Measurements from ENCODE around the gene PTPRR. TPM values are rescaled to one million over a fixed set of nuclear protein-coding genes. Genes with fewer than 3 reads are reported as not detected.

PTPRR gene
- polyA plus RNA-seq, 1 donor = 0.60 TPM

DNA sequence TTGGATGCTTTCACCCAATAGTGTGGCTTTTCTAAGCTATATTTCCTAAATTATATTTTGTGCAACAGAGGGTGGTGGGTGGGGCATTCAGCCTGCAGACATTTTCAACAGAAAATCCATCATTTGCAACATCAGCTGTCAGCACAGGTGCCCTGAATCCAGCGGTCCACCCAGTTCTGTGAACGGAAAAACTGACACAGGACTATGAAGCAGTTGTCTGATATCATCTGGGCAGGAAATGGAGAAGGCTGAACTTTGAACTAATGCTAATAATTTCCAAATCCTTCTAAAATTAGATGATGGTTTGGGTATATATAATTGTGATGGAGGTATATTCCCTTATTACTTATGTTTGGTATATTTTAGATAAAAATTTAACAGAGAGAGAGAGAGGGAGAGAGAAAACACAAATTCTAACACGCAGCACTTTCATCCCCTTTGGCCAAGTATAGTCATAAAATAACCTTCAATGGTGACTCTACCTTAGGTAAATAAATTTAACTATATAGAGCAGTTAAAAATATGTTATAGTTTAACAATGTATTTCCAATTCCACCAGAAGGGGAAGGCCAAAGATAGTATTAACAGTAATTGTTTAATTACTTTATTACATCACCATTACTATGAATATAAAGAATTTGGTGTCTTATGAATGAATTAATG lies 225.0 kb downstream of the PTPRR start:
- no peak for DNase-seq

DNA sequence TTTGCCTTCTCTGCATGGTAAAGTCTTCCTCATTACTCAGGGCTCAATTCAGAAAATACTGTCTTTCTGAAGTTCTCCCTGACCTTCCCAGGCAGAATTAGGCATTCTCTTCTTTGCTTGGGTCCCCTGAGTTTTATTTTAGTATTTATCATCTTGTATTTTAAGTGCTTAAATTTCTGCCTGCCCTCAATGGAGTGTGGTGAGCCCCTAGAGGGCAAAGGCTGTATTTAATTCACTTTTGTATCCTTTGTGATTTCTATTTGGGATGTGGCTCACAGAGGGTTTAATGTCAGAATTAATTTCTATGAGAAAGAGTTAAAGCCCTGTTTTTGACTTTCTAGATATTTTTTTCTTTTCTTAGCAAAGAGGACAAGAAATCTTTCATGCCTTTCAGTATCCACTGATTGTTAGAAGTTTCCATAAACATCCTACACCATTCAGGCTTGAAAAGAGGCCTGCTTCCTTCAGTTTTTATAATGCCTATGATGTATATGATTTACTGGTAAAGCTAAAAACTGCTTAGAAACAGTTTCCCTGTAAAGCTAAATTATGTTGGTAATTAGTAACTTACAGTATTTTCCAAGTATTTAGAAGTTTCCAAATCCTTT lies 227.8 kb downstream of the PTPRR start:
- DNase-seq = no peak

DNA sequence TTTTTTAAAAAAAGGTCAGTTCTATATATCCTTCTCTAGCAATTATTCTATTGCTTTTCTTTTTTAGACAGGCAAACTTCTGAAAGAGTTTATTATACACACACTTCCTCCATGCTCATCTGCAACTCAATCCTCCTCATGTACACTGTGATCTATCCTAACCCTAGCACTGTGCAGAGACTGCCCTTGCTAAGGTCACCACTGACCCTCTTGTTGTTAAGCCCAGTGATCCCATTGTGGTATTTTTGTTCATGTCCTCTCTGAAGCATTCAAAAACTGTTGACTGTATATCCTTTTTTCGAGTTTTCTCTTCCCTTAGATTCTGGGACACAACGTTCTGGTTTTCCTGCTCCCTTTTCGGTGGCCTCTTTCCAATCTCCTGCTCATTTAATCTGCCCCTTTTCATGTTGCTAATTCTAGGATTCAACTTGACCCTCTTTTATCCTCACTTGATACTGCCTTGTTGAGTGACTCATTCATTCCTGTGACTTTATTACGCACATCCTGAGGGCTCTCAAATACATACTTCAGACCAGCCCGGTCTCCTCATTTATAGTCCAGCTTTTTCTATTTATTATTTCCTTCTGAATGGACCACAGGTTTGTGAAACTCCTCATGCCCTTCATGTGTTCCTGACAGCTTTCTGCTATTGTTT lies 229.4 kb downstream of the PTPRR start:
- no peak for DNase-seq

DNA sequence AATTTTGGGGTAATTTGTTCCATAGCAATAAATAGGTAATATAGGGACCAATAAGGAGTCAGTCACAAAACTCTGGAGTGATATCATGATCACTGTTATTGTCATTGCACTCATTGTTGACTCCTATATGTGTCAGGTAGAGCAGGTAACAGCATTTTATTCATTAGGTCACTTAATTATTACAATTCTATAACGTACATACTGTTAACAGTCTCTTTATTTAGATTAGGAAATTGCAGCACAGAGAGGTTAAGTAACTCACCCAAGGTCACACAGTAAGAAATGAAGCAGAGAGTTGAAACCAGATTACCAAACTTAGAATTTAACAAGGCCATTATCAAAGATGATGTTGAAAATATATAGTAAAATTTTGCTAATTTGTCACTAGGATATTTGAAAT lies 233.6 kb downstream of the PTPRR start:
- DNase-seq = no peak

DNA sequence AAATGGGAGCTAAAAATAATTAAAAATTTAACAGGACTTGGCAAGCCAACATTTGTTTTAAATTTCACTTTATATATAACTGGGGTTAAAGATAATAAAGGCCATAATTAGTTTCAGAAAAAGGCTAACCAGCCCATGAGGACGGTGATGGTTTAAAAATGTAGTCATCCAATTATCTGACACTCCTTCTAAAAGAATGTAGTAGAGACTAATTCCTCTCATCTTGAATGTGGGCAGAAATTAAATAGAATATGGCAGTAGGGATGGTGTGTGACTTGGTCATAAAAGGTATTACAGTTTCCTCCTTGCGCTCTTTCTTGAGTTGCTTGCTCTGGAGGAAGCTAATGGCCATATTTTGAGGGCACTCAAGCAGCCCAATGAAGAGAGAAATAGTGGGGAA lies 234.2 kb downstream of the PTPRR start:
- no peak for DNase-seq

DNA sequence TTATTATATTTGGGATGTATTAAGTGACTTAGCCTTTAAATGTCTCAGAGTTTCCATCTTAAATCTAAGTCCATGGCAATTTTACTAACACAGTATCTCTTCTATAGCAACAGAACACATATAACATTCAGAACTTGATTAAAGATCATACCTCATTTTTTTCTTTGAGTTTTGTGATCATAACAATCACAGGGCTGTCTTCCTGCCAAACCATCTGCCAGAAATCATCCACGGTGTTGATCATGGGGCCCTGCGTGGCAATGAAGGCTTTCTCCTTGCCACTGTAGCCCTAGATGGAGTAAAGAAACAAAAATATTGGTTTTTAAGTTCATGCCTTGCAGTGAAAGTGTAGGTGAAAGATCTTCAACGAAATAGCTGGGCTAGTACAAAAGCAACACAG lies 236.6 kb downstream of the PTPRR start:
- DNase-seq = no peak

DNA sequence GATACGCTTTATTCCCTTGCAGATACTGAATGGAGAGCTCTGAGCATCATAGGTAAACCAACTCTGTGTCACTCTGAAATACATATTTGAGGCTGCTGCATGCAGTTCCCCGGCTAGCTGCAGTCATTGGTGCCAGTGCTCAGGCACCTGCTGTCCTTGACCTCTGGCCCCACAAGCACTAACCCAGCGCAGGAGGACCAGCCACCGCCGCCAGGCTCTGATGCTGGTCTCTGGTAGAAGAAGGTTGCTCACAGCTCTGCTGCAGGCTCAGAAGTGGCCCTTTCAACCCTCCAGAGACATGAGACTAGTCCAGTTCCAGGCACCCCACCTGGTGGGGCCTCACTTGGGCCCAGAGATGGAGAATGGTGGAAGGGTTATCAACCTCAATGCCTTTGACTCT lies 248.8 kb downstream of the PTPRR start:
- no peak for DNase-seq

DNA sequence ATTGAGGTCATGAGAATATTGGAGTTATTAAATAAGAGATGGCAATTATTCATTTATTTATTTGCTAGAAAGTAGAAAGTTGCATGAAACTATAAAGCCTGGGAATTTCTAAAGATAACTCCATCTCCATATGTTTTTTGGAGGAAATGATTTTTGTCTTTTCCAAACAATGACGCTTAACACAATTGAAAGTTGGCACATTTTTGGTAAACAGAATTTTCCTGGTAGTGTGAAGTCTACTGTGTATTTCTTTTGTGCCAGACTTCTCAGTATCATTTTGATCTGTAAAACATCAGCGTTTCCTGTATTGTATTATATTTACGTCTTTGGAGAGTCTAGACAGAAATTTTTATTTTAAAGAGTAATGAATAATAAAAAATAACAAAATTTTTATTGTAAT lies 249.6 kb downstream of the PTPRR start:
- DNase-seq = no peak

DNA sequence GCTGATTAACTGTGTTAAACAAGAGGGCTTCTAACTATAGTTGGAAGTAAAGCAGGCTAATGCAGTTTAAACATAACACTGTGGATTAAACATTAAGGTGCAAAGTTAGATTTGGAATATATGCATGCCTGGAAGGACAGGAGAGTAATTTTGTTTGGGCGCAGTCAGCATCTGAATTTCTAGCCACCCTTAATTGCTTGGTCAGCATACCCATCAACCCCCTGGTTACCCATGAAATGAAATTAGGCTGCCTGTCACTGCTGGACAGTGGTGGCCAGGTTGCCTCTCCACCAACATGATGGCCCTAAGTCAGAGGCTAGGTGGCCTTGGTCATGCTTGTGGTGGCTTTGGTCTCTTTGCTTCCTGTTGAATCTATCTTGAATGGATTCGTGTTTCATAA lies 253.3 kb downstream of the PTPRR start:
- no peak for DNase-seq

DNA sequence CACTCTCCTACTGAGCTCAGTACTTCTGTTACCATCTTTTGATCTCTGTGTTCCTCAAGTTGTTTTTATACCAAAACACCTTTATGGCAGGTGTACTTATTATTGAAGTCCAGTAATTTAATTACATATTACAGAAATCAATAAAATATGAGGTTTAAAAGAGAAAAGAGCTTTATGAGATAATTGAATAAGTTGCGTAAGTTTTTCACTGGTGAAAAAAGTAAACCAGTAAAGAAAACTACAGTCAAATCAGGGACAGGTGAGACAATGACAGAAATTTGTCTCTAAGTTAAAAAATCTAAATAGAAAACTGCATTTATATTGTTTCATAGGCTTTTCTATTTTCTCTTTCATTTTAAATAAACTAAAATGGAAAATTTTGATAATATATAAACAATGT lies 254.2 kb downstream of the PTPRR start:
- DNase-seq = no peak

DNA sequence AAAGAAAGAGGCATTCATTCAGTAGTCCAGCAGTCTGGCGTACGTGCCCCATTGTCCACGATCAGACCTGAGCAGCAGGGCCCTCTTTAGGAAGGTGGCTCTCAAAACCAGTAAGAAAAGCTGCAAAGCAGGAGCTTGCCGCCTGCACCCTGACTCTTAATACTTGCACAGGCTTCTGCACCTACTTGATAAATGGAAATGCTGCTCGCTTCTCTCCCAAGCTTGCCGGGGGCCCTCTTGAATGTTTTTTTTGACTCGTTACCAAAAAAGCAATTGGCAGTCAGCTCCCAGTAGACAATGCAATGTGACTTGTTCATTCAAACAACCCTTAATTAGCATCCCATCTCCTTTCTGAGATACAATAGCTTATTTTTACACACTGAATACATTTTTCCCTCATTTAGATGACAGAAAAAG lies 256.1 kb downstream of the PTPRR start:
- no peak for DNase-seq

DNA sequence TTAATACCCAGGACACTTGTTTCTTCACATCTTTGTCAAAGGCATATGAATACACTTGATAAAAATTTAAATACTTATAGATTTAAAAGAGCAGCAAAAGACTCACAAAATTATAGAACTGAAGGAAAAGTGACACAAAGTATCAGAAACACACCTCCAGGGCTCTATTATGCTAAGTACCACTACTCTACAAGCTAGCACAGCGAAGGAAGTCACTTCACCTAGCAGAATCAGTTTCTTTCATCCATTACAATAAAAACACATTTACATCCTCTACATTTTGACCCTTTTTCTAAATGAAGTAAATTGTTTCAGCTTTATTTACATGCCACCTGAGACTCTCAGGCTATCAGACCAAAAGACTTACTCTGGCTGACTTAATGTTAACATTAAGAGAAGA lies 256.7 kb downstream of the PTPRR start:
- DNase-seq = no peak

DNA sequence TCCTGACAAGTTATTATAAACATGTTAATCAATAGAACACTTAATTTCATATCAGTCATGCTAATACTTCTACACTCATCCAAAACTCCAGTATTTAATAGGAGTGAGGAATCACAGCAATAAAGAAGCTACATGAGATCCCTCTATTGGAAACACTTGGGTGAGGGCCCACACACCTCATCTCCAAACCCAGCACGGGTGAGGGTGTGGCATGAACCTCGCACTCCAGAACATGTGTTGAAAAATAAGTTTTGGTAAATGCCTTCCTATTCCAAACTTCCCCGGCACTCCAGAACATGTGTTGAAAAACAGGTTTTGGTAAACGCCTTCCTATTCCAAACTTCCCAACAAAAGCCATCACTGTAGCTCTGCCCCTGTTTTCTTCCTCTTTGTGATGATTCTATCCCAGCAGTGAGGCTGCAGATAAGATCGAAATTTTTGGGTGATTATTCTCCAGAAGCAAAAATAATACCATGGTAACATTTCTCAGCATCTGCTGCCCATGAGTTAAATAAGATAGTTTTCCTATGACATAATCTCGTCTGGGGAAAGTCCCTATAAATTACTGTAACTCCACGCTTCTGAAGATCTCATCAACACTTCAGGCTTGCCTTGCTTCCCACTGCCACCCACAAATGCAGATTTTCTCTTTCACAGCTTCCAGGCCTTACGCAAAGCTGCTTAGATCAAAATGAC lies 258.9 kb downstream of the PTPRR start:
- DNase-seq = no peak

DNA sequence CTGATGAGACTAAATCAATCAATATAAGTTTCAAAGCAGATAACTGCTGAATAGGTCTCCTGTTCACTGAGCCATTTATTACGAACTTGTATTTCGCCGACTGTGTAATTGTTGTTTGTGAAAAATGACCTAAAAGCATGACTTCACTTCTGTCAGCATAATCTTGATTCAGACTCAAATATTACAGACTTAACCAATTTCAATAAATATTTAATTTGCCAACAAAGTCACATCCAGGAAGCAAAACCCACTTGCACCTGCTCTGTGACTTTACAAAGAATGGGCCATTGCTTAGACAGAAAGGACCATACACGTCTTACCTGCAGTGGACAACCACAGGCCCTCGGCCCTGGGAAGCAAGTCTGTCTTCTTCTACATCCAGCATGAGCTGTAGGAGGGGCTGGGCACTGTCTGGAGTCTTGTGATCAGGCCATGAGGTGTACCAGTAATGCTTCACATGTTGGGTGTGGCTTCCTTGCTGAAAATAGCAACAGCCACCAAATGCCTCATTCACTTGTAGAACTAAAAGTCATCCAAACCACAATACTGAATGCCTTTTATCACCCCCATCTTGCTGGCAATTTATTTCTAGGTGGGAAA lies 259.8 kb downstream of the PTPRR start:
- DNase-seq = no peak

DNA sequence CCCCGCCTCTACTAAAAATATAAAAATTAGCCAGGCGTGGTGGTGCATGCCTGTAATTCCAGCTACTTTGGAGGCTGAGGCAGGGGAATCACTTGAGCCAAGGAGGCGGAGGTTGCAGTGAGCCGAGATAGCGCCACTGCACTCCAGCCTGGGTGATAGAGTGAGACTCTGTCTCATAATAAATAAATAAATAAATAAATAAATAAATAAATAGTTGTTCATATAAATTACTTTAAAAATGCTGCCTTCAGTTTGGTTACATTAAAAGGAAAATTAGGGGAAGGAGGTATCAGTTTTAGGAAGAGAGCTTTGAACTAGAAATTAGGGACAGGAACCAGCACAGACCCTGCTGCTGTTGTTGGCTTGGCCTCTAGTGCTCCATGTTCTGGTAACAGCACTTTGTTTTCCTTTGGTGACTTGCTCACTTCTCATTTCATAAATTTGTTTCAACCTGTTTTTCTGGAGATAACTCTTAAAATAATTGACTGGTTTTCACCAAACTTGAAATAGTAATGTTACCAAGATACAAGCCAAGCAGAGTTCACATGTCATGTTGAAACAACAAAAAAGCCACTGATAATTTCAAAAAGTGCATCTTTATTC lies 260.4 kb downstream of the PTPRR start:
- no peak for DNase-seq

DNA sequence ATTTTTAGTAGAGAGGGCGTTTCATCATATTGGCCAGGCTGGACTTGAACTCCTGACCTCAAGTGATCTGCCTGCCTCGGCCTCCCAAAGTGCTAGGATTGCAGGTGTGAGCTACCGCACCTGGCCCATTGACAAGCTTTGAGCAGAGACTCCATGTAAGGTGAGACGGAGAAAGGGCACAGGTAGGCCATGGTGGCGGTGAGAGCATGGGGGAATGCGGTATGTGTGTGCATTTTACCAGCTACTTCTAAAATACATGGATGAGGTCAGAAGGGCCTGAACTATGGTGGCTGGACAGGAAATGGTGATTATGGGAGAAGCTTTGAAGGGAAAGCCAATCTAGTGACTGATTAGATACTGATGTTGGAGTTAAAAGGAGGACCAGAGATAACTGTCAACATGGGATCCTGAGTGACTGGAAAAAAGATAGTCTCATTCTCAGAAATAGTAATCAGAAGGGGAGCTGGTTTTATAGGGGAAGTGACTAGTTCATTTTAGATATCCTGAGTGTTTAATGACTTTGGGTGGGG lies 261.4 kb downstream of the PTPRR start:
- DNase-seq = no peak

DNA sequence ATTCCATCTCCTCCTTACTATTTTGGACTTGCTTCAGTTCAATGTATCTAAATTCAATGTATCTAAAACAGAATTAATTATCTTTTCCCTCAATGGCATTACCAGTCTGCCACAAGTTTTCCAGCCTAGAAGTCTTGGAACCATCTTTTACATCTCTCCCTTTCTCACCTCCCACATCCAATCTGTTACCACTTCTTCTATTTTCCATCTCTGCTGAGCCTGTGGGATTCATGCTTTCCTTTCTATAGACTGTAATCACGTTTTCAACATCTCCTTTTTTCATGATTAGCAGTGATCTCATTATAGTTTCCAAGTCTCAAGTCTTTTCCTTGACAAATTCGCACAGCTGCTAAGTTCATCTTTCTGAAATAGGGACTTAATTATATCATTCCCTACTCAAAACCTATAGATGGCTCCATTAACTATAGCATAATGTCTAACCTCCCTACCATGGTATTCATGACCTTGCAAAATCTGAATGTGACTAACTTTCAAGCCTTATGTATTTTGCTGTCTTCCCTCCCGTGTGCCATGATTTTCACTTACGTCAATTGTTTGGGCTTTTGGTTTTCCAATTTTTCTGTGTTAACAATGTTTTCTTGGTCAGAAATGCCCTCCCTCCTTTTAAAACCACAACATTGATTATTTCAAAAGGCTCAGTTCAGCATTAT lies 262.8 kb downstream of the PTPRR start:
- DNase-seq = no peak

DNA sequence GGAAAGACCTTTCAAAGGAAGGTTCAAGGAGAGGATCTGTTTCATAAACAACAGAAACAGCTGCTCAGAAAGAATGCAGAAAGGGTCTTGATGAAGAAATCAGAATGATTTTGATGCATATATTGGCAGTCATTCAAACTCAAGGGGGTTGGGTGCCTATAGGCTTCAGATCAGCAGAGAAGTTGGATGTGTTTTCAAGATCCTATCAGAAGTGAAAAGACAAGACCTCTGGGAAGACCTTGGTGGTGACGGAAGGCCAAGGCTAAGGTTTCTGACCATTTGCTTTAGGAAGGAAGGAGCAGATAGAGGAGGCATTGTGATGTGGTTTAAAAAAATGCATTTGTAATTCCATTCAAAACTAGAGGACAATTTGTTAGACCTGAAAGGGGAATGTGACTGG lies 268.1 kb downstream of the PTPRR start:
- no peak for DNase-seq

DNA sequence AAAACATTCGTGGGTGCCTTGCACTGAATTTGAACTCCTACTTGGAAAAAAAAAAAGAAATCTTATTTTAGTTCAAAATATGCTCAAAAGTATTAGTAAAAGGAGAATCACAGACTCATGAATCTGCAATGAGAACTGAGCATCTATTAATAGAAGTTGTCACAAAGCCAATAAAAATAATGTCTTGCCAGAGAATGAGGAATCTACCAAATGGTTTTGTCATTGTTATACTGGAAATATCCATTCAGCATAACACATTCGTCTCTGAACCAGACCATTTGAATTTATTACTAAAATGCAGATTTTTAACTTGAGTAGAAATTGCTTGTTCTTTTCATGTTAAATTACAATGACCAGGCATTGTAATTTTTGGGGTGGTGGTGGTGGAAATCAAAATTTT lies 271.7 kb downstream of the PTPRR start:
- DNase-seq = no peak

DNA sequence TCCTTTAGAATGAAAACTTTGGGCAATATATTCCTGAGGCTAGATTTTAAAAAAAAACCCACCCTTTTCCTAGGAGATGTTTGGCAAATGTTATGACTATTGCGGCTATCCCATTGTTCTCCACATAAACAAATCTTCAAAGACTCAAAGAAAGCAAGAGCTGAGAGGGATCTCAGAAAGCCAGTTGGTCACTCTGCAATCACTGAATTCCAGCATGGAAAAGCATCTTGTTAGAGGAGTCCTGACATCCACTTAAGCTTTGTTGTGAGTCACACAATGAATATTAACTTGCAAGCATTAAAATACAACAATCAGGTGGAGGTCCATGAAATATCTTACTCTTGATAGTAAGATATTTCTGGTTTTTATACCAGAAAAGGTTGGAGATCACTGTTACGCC lies 272.3 kb downstream of the PTPRR start:
- DNase-seq = no peak

DNA sequence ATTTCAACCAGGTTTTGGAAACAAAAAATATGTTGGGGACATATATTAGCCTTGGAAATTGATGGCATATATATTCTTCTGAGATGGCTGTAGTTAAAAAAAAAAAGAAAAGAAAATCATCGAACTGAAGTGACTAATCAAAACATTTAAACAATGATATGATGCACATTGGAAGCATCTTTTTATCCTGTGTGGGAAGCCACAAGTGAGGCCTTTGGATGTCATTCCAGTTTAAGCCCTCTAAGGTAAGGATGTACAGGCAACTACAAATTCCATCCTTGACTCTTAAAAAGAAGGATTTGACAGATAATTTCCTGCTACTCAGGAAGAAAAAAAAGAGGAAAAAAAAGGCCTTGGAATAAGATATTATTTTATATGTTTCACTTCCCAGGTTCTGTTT lies 273.7 kb downstream of the PTPRR start:
- no peak for DNase-seq

All from left kidney (tissue), 2 donors.